ENCODE data around the gene FKRP. TPM values are rescaled to one million over a fixed set of nuclear protein-coding genes. Genes with fewer than 3 reads are reported as not detected.

The FKRP gene
- total and polyA plus RNA-seq, 2 of the 13 experiments (the other 11 are each of a cell fraction or from before 2014, with no cell fraction given), result 7.3 to 9.8 TPM

DNA sequence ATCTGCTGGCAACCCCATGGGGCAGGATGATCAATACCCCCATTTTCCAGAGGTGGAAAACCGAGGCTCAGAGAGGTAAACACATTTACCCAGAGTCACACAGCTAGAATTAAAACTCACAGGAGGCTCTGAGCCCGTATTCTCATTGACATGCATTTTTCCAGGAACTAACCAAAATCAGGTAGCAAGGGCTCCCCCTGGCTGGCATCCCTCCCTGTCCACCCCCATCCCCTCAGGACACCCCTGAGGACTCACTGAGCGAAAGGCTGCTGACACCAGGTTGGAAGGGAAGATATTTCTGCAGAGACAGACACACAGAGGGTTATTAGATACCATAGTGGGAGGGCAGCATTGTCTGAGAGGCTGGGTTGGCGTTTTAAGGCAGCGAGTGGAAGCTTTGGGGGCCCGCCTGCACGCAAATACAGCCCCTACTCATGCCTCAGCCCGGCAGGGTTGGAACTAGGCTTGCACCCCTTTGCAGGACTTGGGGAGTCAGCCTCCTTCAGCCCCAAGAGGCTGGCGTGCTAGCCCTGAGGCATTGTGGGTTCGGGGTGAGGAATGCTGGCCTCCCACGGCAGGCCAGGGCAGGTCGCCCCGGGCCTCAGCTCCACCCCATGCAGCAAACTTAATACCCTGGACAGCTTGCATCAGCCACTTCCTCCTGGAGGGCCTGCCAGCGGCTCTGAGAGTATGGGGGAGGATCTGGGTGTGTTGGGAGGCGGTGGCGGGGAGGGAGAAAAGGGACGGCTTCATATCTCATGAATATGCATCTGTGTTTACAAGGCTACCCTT is 38.6 kb downstream of the FKRP start (continued):
- TF ChIP-seq JDP2 (CRISPR knock-in tag; IDR thresholded peaks at IDR 0.05; ENCODE audit: borderline replicate concordance) (no peak), ZNF225 (CRISPR knock-in tag; IDR thresholded peaks at IDR 0.05) (no peak), NFKBIZ (CRISPR knock-in tag; IDR thresholded peaks at IDR 0.05) (peak; percentile 20; the same call in 1 of the 2 replicates), KDM4B (CRISPR knock-in tag; IDR thresholded peaks at IDR 0.05) (no peak), MLLT10 (CRISPR knock-in tag; IDR thresholded peaks at IDR 0.05) (no peak), ZFP90 (CRISPR knock-in tag; IDR thresholded peaks at IDR 0.05; ENCODE audit: borderline replicate concordance) (no peak), HOXD1 (CRISPR knock-in tag; IDR thresholded peaks at IDR 0.05) (no peak), ZNF264 (CRISPR knock-in tag; IDR thresholded peaks at IDR 0.05) (no peak), CCDC6 (CRISPR knock-in tag; IDR thresholded peaks at IDR 0.05) (peak; percentile 85), ZNF256 (CRISPR knock-in tag; conservative IDR thresholded peaks at IDR 0.05) (no peak), TOPORS (CRISPR knock-in tag; IDR thresholded peaks at IDR 0.05) (no peak), NR1H2 (CRISPR knock-in tag; IDR thresholded peaks at IDR 0.05; ENCODE audit: borderline replicate concordance, low read depth) (no peak), HOXA7 (CRISPR knock-in tag; IDR thresholded peaks at IDR 0.05) (no peak), RFXANK (CRISPR knock-in tag; IDR thresholded peaks at IDR 0.05) (no peak), NCOR1 (IDR thresholded peaks at IDR 0.05; ENCODE audit: borderline replicate concordance, low read length) (no peak), PHF5A (CRISPR knock-in tag; IDR thresholded peaks at IDR 0.05; ENCODE audit: low read depth, unreplicated experiment) (no peak), ZNF337 (CRISPR knock-in tag; IDR thresholded peaks at IDR 0.05; ENCODE audit: borderline replicate concordance, low read depth) (no peak), TOE1 (CRISPR knock-in tag; IDR thresholded peaks at IDR 0.05) (no peak)
- TF ChIP-seq, protein P1, sequence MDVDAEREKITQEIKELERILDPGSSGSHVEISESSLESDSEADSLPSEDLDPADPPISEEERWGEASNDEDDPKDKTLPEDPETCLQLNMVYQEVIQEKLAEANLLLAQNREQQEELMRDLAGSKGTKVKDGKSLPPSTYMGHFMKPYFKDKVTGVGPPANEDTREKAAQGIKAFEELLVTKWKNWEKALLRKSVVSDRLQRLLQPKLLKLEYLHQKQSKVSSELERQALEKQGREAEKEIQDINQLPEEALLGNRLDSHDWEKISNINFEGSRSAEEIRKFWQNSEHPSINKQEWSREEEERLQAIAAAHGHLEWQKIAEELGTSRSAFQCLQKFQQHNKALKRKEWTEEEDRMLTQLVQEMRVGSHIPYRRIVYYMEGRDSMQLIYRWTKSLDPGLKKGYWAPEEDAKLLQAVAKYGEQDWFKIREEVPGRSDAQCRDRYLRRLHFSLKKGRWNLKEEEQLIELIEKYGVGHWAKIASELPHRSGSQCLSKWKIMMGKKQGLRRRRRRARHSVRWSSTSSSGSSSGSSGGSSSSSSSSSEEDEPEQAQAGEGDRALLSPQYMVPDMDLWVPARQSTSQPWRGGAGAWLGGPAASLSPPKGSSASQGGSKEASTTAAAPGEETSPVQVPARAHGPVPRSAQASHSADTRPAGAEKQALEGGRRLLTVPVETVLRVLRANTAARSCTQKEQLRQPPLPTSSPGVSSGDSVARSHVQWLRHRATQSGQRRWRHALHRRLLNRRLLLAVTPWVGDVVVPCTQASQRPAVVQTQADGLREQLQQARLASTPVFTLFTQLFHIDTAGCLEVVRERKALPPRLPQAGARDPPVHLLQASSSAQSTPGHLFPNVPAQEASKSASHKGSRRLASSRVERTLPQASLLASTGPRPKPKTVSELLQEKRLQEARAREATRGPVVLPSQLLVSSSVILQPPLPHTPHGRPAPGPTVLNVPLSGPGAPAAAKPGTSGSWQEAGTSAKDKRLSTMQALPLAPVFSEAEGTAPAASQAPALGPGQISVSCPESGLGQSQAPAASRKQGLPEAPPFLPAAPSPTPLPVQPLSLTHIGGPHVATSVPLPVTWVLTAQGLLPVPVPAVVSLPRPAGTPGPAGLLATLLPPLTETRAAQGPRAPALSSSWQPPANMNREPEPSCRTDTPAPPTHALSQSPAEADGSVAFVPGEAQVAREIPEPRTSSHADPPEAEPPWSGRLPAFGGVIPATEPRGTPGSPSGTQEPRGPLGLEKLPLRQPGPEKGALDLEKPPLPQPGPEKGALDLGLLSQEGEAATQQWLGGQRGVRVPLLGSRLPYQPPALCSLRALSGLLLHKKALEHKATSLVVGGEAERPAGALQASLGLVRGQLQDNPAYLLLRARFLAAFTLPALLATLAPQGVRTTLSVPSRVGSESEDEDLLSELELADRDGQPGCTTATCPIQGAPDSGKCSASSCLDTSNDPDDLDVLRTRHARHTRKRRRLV (CRISPR knock-in tag; IDR thresholded peaks at IDR 0.05), result 0 out of 2 replicates have a peak, but pooled peaks have one; percentile 30
- TF ChIP-seq, protein P2, sequence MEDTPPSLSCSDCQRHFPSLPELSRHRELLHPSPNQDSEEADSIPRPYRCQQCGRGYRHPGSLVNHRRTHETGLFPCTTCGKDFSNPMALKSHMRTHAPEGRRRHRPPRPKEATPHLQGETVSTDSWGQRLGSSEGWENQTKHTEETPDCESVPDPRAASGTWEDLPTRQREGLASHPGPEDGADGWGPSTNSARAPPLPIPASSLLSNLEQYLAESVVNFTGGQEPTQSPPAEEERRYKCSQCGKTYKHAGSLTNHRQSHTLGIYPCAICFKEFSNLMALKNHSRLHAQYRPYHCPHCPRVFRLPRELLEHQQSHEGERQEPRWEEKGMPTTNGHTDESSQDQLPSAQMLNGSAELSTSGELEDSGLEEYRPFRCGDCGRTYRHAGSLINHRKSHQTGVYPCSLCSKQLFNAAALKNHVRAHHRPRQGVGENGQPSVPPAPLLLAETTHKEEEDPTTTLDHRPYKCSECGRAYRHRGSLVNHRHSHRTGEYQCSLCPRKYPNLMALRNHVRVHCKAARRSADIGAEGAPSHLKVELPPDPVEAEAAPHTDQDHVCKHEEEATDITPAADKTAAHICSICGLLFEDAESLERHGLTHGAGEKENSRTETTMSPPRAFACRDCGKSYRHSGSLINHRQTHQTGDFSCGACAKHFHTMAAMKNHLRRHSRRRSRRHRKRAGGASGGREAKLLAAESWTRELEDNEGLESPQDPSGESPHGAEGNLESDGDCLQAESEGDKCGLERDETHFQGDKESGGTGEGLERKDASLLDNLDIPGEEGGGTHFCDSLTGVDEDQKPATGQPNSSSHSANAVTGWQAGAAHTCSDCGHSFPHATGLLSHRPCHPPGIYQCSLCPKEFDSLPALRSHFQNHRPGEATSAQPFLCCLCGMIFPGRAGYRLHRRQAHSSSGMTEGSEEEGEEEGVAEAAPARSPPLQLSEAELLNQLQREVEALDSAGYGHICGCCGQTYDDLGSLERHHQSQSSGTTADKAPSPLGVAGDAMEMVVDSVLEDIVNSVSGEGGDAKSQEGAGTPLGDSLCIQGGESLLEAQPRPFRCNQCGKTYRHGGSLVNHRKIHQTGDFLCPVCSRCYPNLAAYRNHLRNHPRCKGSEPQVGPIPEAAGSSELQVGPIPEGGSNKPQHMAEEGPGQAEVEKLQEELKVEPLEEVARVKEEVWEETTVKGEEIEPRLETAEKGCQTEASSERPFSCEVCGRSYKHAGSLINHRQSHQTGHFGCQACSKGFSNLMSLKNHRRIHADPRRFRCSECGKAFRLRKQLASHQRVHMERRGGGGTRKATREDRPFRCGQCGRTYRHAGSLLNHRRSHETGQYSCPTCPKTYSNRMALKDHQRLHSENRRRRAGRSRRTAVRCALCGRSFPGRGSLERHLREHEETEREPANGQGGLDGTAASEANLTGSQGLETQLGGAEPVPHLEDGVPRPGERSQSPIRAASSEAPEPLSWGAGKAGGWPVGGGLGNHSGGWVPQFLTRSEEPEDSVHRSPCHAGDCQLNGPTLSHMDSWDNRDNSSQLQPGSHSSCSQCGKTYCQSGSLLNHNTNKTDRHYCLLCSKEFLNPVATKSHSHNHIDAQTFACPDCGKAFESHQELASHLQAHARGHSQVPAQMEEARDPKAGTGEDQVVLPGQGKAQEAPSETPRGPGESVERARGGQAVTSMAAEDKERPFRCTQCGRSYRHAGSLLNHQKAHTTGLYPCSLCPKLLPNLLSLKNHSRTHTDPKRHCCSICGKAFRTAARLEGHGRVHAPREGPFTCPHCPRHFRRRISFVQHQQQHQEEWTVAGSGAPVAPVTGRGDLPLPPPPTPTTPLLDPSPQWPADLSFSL (CRISPR knock-in tag; IDR thresholded peaks at IDR 0.05), result no peak
